HFFc6 (cell line): ENCODE results near the gene FOXD4L3. TPM values are rescaled to one million over a fixed set of nuclear protein-coding genes. Genes with fewer than 3 reads are reported as not detected.
"Not testable (repeated sequence)": the region's sequence is repeated elsewhere in the genome, so short reads cannot be mapped to it uniquely, and the experiment has no call there.

Experiments used
- DNase-seq: peaks from one replicate; pipeline ENCODE4 v3.0.0-alpha.2; 2018
- H3K27ac Mint-ChIP-seq: 2 replicates; pipeline ENCODE4 v1.8.0; 2020; ENCODE audit warnings: mild to moderate bottlenecking, mixed read lengths
- H3K27me3 Mint-ChIP-seq: 2 replicates; pipeline ENCODE4 v1.8.0; 2021; ENCODE audit warnings: mild to moderate bottlenecking, moderate library complexity, mixed read lengths; ENCODE audit not compliant: insufficient read depth
- H3K36me3 Mint-ChIP-seq: 2 replicates; pipeline ENCODE4 v1.8.0; 2021; ENCODE audit warnings: low read depth, mixed read lengths
- H3K4me1 Mint-ChIP-seq: 2 replicates; pipeline ENCODE4 v1.8.0; 2020; ENCODE audit warnings: low read depth, mixed read lengths
- H3K4me3 Mint-ChIP-seq: 2 replicates; pipeline ENCODE4 v1.8.0; 2020; ENCODE audit warnings: mild to moderate bottlenecking, moderate library complexity, mixed read lengths
- H3K9me3 Mint-ChIP-seq: 2 replicates; pipeline ENCODE4 v1.8.0; 2020; ENCODE audit warnings: mild to moderate bottlenecking, mixed read lengths
- total RNA-seq, 6 experiments: library from RNA; stranded (reverse); fragmentation: NEBNext Ultra II Directional; extraction: Animal tissue kit (Norgen Biotek cat#: 25700); gene quantifications; 2 replicates in 1 of 6; 3 replicates in 5 of 6; pipeline ENCODE4 v1.2.3, GENCODE V29; 2021
- TF ChIP-seq, protein P1 (sequence below): fragments of 200-600 bp; sonication (generic); IDR thresholded peaks from 2 replicates; pipeline ENCODE4 v1.5.0; 2021; ENCODE audit warnings: antibody characterized with exemption, mild to moderate bottlenecking

Gene FOXD4L3
- total RNA-seq, 6 experiments from 2014 or later: not detected

GRCh38 chr9:68330531-68331173, 28.0 kb downstream of the FOXD4L3 start:
- not testable (repeated sequence) for H3K9me3 Mint-ChIP-seq, H3K27me3 Mint-ChIP-seq, DNase-seq, H3K27ac Mint-ChIP-seq, H3K36me3 Mint-ChIP-seq, H3K4me3 Mint-ChIP-seq, H3K4me1 Mint-ChIP-seq

DNA sequence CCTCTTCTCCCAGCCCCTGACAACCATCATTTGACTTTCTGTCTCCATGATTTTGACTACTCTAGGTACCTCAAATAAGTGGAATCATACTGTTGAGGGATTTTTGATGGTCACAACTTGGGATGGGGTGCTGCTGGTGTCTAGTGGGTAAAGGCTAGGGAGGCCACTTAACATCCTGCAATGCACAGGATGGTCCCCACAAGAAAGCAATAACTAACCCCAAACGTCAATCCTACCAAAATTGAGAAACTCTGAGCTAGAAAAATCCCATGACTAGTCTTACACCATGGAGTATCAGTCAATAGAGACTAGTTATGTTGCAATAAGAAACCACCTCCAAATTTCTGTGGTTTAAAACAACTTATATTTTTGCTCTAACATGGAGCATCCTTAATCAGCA, 29.5 kb downstream of the FOXD4L3 start:
- H3K4me3 Mint-ChIP-seq: not testable (repeated sequence)

GRCh38 chr9:68335935-68336334, 33.3 kb downstream of the FOXD4L3 start:
- not testable (repeated sequence) for H3K36me3 Mint-ChIP-seq, H3K27ac Mint-ChIP-seq, H3K9me3 Mint-ChIP-seq, H3K27me3 Mint-ChIP-seq, H3K4me3 Mint-ChIP-seq, H3K4me1 Mint-ChIP-seq, DNase-seq

More for the DNA sequence above, 29.5 kb downstream of the FOXD4L3 start:
- H3K9me3 Mint-ChIP-seq, DNase-seq, H3K4me1 Mint-ChIP-seq, H3K36me3 Mint-ChIP-seq, H3K27me3 Mint-ChIP-seq, H3K27ac Mint-ChIP-seq: not testable (repeated sequence)

GRCh38 chr9:68336639-68337339, 34.1 kb downstream of the FOXD4L3 start:
- H3K27me3 Mint-ChIP-seq, H3K4me3 Mint-ChIP-seq, H3K4me1 Mint-ChIP-seq, DNase-seq, H3K9me3 Mint-ChIP-seq, H3K36me3 Mint-ChIP-seq, H3K27ac Mint-ChIP-seq: not testable (repeated sequence)

DNA sequence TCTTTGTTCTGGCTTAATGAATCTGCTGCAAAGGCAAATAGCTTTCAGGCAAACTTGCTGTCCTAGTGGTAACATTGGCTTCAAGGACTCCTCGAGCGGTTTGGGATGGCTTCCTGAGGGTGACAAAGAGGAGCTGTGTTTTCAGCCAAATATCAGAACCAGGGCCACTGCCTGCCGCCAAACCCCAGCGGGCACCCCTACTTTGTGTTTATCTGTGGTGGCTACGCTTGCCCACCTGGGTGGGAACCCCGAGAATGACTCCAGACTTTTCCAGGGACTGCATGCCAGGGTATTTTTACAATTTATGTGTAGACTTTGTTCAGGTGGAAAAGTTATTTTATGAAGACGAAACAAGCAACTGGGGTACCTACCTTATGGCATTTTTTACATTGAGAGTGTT, 35.3 kb downstream of the FOXD4L3 start:
- not testable (repeated sequence) for H3K27me3 Mint-ChIP-seq, H3K27ac Mint-ChIP-seq, H3K4me3 Mint-ChIP-seq, H3K4me1 Mint-ChIP-seq, H3K36me3 Mint-ChIP-seq, H3K9me3 Mint-ChIP-seq, DNase-seq

DNA sequence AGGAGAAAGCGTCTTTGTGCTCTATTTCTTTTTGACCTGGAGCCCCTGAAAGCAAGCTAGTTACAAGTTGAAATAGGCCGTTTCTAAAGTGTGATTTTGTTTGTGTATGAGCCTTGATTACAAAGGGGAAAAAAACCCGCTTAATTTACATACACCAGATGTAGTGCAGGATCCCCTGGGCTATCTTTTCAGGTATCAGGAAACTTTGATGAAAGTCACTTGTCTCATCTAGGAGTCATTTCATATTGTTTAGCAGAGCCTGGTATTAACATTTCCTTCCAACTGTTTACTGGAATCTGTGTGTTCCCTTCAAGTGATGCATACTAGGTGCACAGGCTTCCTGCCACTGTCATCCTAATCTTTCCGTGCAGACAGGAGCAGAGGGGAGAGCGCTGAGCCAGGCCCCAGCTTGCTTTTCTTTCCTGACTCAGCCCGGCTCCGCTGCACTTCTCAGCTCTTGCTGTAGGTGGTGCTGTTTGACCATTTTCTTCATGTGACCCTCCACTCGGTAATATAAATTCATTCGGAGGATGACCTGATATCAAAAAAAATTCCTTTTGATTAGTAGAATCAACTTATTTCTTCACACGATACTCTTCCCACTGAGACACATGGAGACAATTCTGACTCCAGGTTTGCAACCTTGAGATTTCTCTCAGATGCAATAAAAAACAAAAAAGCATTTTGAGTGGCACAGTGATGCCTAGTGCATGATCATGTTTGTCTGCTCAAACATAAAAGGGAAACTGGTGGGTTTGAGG, 39.8 kb downstream of the FOXD4L3 start:
- not testable (repeated sequence) for H3K27ac Mint-ChIP-seq, H3K4me3 Mint-ChIP-seq, H3K36me3 Mint-ChIP-seq, H3K27me3 Mint-ChIP-seq, H3K9me3 Mint-ChIP-seq, H3K4me1 Mint-ChIP-seq, DNase-seq
- TF ChIP-seq, protein P1, sequence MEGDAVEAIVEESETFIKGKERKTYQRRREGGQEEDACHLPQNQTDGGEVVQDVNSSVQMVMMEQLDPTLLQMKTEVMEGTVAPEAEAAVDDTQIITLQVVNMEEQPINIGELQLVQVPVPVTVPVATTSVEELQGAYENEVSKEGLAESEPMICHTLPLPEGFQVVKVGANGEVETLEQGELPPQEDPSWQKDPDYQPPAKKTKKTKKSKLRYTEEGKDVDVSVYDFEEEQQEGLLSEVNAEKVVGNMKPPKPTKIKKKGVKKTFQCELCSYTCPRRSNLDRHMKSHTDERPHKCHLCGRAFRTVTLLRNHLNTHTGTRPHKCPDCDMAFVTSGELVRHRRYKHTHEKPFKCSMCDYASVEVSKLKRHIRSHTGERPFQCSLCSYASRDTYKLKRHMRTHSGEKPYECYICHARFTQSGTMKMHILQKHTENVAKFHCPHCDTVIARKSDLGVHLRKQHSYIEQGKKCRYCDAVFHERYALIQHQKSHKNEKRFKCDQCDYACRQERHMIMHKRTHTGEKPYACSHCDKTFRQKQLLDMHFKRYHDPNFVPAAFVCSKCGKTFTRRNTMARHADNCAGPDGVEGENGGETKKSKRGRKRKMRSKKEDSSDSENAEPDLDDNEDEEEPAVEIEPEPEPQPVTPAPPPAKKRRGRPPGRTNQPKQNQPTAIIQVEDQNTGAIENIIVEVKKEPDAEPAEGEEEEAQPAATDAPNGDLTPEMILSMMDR: peak; percentile 63

GRCh38 chr9:68343242-68343641, 40.6 kb downstream of the FOXD4L3 start:
- H3K36me3 Mint-ChIP-seq, H3K4me1 Mint-ChIP-seq, H3K27ac Mint-ChIP-seq, H3K4me3 Mint-ChIP-seq, DNase-seq, H3K27me3 Mint-ChIP-seq, H3K9me3 Mint-ChIP-seq: not testable (repeated sequence)

GRCh38 chr9:68343992-68344391, 41.3 kb downstream of the FOXD4L3 start:
- not testable (repeated sequence) for H3K27me3 Mint-ChIP-seq, H3K27ac Mint-ChIP-seq, H3K36me3 Mint-ChIP-seq, H3K9me3 Mint-ChIP-seq, H3K4me1 Mint-ChIP-seq, H3K4me3 Mint-ChIP-seq, DNase-seq

DNA sequence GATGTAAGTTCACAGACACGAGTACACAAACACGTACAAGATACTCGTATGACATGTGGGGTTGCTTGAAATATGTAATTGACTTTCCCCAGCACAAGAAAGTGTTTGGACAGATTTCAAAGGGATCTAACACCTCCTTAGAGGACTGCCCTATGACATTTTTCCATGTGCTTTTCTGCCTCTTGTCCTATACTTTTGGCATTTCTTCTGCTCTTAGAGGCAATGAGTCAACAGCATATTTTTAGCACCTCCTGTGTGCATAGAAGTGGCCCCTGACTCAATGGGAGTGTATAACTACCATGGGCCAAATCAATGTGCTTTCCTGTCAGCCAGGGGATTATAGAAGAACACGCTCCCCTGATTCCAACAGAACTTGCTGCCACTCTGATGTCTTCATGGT, 49.0 kb downstream of the FOXD4L3 start:
- H3K27me3 Mint-ChIP-seq, DNase-seq, H3K27ac Mint-ChIP-seq: not testable (repeated sequence)

More for the DNA sequence above, 49.0 kb downstream of the FOXD4L3 start:
- not testable (repeated sequence) for H3K9me3 Mint-ChIP-seq, H3K4me3 Mint-ChIP-seq, H3K4me1 Mint-ChIP-seq, H3K36me3 Mint-ChIP-seq

Other genes with a start within 250 kb of the FOXD4L3 start
- gene ZNG1C, start 60.9 kb upstream of the FOXD4L3 start, total RNA-seq: 10 to 100 TPM in 5 of 6 experiments, 1 to 10 TPM in 1; 9.6 to 23.9 (median 15.8) TPM
- gene PGM5, start 53.7 kb downstream of the FOXD4L3 start, total RNA-seq: under 1 TPM in 5 of 6 experiments, not detected in 1; 0.24 to 0.85 (median 0.35) TPM
- not detected for gene TMEM252, start 238.0 kb downstream of the FOXD4L3 start, total RNA-seq